Endothelial cell of umbilical vein (primary cell): Measurements from ENCODE around the gene ARHGAP42. TPM values are rescaled to one million over a fixed set of nuclear protein-coding genes. Genes with fewer than 3 reads are reported as not detected.

Experiments used
- BruUV-seq: library from RNA; stranded (reverse); fragments of 400-500 nt; replicated peaks from 2 replicates; lab custom pipeline; 2021; lab: Mats Ljungman, UMichigan
- CTCF ChIA-PET: fragments of 300-600, 350-600 bp; sonication (Branson Sonifier 250); formaldehyde crosslinking; loops from one replicate; lab custom pipeline; 2021; ENCODE audit warnings: antibody characterized with exemption, inconsistent platforms; lab: Charles Lee
- POLR2A ChIA-PET: fragments of 300-600, 350-600 bp; sonication (Branson Sonifier 250); formaldehyde crosslinking; loops from one replicate; lab custom pipeline; 2021; ENCODE audit warnings: antibody characterized with exemption, inconsistent platforms; lab: Charles Lee
- DNase-seq: peaks from one replicate; pipeline ENCODE4 v3.0.0-alpha.2; 2011; ENCODE audit warnings: low read depth, low spot score
- FAIRE-seq: peaks from 2 replicates; lab custom pipeline; 2011; peaks lifted over from hg19 to GRCh38; lab: Jason Lieb, UNC
- H2AFZ ChIP-seq: 2 replicates; pipeline ENCODE4 v1.6.0; 2012; ENCODE audit warnings: low read depth, low read length, control low read depth, inconsistent platforms
- H3K27ac ChIP-seq: 2 replicates; pipeline ENCODE4 v1.5.1; 2011; ENCODE audit warnings: low read depth, mild to moderate bottlenecking, control low read depth, low read length, moderate library complexity; ENCODE audit not compliant: insufficient read depth
- H3K27me3 ChIP-seq, 2 experiments: 2 replicates each; pipeline versions ENCODE4 v1.6.0 to v1.6.1; 2011; ENCODE audit warnings: low read length in 2 of 2, mixed read lengths in 1 of 2; ENCODE audit not compliant: control insufficient read depth in 2 of 2, insufficient read depth in 2 of 2
- H3K36me3 ChIP-seq, 2 experiments: 2 replicates in 1 of 2; 3 replicates in 1 of 2; pipeline ENCODE4 v1.5.1; 2011; ENCODE audit warnings: low read length in 2 of 2, mild to moderate bottlenecking in 1 of 2, moderate library complexity in 1 of 2; ENCODE audit not compliant: control insufficient read depth in 2 of 2, insufficient read depth in 2 of 2; ENCODE audit errors: extremely low read depth in 1 of 2
- H3K4me1 ChIP-seq: 3 replicates; pipeline ENCODE4 v1.5.1; 2011; ENCODE audit warnings: mild to moderate bottlenecking, low read length; ENCODE audit not compliant: control insufficient read depth, insufficient read depth; ENCODE audit errors: extremely low read depth
- H3K4me2 ChIP-seq: 2 replicates; pipeline ENCODE4 v1.6.1; 2011; ENCODE audit warnings: low read length, control low read depth, mixed read lengths; ENCODE audit not compliant: insufficient read depth
- H3K4me3 ChIP-seq, 3 experiments: fragments of 200-600 bp in 1 of 3; sonication (generic), shearing (Covaris generic) in 1 of 3; replicated peaks in 1 of 3; 2 replicates each; pipeline ENCODE4 v1.5.1; 2011 to 2016; ENCODE audit warnings: control low read depth in 3 of 3, low read length in 3 of 3, mild to moderate bottlenecking in 2 of 3, inconsistent platforms in 1 of 3, low read depth in 1 of 3, moderate library complexity in 1 of 3; ENCODE audit not compliant: insufficient read depth in 1 of 3
- H3K79me2 ChIP-seq: 2 replicates; pipeline ENCODE4 v1.6.0; 2012; ENCODE audit warnings: low read length, inconsistent platforms; ENCODE audit not compliant: control insufficient read depth, insufficient read depth
- H3K9ac ChIP-seq: replicated peaks from 2 replicates; pipeline ENCODE3; 2011; ENCODE audit warnings: low read length, control low read depth; ENCODE audit not compliant: insufficient read depth; ENCODE audit errors: extremely low read depth
- H3K9me1 ChIP-seq: replicated peaks from 3 replicates; pipeline ENCODE4 v1.6.0; 2011; ENCODE audit warnings: mild to moderate bottlenecking, low read length; ENCODE audit not compliant: control insufficient read depth, insufficient read depth; ENCODE audit errors: extremely low read depth
- H3K9me3 ChIP-seq: replicated peaks from 2 replicates; pipeline ENCODE4 v1.5.1; 2012; ENCODE audit warnings: low read length, inconsistent platforms; ENCODE audit not compliant: control insufficient read depth, insufficient read depth
- H4K20me1 ChIP-seq: replicated peaks from 2 replicates; pipeline ENCODE3; 2011; ENCODE audit warnings: mild to moderate bottlenecking, low read length; ENCODE audit not compliant: control insufficient read depth, insufficient read depth; ENCODE audit errors: extremely low read depth
- CTCF ChIP-seq, 2 donors: IDR thresholded peaks; 1 replicate in 1 of 2; 2 replicates in 1 of 2; pipeline ENCODE4 v1.5.1; 2011; ENCODE audit warnings: low read length in 2 of 2, mild to moderate bottlenecking in 2 of 2, moderate library complexity in 2 of 2, control low read depth in 1 of 2, inconsistent platforms in 1 of 2, low read depth in 1 of 2; ENCODE audit not compliant: insufficient read depth in 1 of 2; ENCODE audit errors: extremely low read depth in 1 of 2
- EZH2 ChIP-seq: IDR thresholded peaks from 2 replicates; pipeline ENCODE4 v1.6.1; 2012; ENCODE audit warnings: borderline replicate concordance, low read depth, mild to moderate bottlenecking, moderate library complexity, low read length, inconsistent platforms; ENCODE audit not compliant: severe bottlenecking
- FOS ChIP-seq: IDR thresholded peaks from 2 replicates; pipeline ENCODE4 v1.6.1; 2011; ENCODE audit warnings: mild to moderate bottlenecking, low read length, moderate library complexity, borderline replicate concordance; ENCODE audit not compliant: insufficient read depth
- GATA2 ChIP-seq: IDR thresholded peaks from 2 replicates; pipeline ENCODE4 v1.7.0; 2011; ENCODE audit warnings: low read depth, mild to moderate bottlenecking, moderate library complexity, mixed read lengths, low read length; ENCODE audit not compliant: insufficient read length, insufficient read depth
- JUN ChIP-seq: IDR thresholded peaks from 2 replicates; pipeline ENCODE4 v1.6.1; 2011; ENCODE audit warnings: borderline replicate concordance, low read depth; ENCODE audit not compliant: insufficient read length, insufficient read depth
- MAX ChIP-seq: IDR thresholded peaks from 2 replicates; pipeline ENCODE4 v1.6.1; 2011; ENCODE audit not compliant: insufficient read depth, insufficient read length
- MYC ChIP-seq: IDR thresholded peaks from one replicate; pipeline ENCODE4 v1.6.1; 2011; ENCODE audit warnings: mild to moderate bottlenecking, low read depth, low read length
- POLR2A ChIP-seq: IDR thresholded peaks from 2 replicates; pipeline ENCODE4 v1.6.1; 2012; ENCODE audit warnings: low read depth, mild to moderate bottlenecking, control low read depth, low read length
- POLR2AphosphoS5 ChIP-seq: IDR thresholded peaks from 2 replicates; pipeline ENCODE4 v1.6.1; 2012; ENCODE audit warnings: low read depth, mild to moderate bottlenecking, control low read depth, low read length, moderate library complexity; ENCODE audit not compliant: insufficient read depth
- dilution Hi-C: fragments of 300-500 bp; cut with MboI; formaldehyde crosslinking; loops from one replicate; pipeline ENCODE4 v1.15.0; 2019; ENCODE audit warnings: low sequenced_read_pairs; ENCODE audit not compliant: extremely low pct_ligation_motif_present
- intact Hi-C: fragments of 100-400 bp; cut with micrococcal nuclease; formaldehyde crosslinking; loops from one replicate; pipeline ENCODE4 v1.10.0; 2022
- polyA plus RNA-seq, 4 experiments: library from polyadenylated mRNA; depleted of rRNA in 3 of 4; stranded (reverse) in 3 of 4; unstranded in 1 of 4; fragments of >200 nt; gene quantifications; 2 replicates each; pipeline versions ENCODE4 v1.2.1 to v1.2.3, GENCODE V29; 2011 to 2012; ENCODE audit warnings: missing spikeins in 1 of 4
- total RNA-seq: library from RNA; stranded (reverse); gene quantifications from 2 replicates; pipeline ENCODE4 v1.2.3, GENCODE V29; 2021

The ARHGAP42 gene
- total and polyA plus RNA-seq, 2 donors (not counting 3 experiments of a cell fraction or from before 2014, with no cell fraction given) = 1.8 to 2.4 TPM

GRCh38 chr11:100821198-100821597 lies 134.1 kb downstream of the ARHGAP42 start:
- FAIRE-seq (no peak), DNase-seq (no peak)
- Histone ChIP-seq H3K9me1 (no peaks in the 10 kb centered on the region), H2AFZ (no peak overlapping the region), H3K4me3 (no peak overlapping the region), H3K9me3 (no peaks in the 10 kb centered on the region), H3K27me3 (no peaks in the 10 kb centered on the region), H3K79me2 (no peaks in the 10 kb centered on the region), H3K9ac (no peak overlapping the region), H4K20me1 (no peaks in the 10 kb centered on the region), H3K4me1 (peaks cover 8% of the 10 kb centered on the region), H3K36me3 (no peaks in the 10 kb centered on the region), H3K4me2 (no peak overlapping the region), H3K27ac (no peak overlapping the region)
- POLR2A ChIA-PET = no interaction called here
- no TSS peak for BruUV-seq
- TF ChIP-seq POLR2AphosphoS5 (no peak), POLR2A (no peak), GATA2 (no peak), FOS (no peak), JUN (no peak), MYC (no peak), MAX (no peak), CTCF (IDR thresholded peaks at IDR 0.05; ENCODE audit: extremely low read depth in 1 of 2, insufficient read depth in 1 of 2, low read depth in 1 of 2, low read length in 2 of 2) (no peak), EZH2 (no peak)
- intact Hi-C loops (no loop called here), dilution Hi-C loops (no loop called here)
- CTCF ChIA-PET = interaction anchor here (1.0 to 1.1 kb wide), 2 partner anchors 9 to 115 kb away, joined by 3 read pairs; no protein-coding TSS in a partner anchor
